Aorta (tissue), 5 donors: ENCODE data around the gene PROZ. TPM values are rescaled to one million over a fixed set of nuclear protein-coding genes. Genes with fewer than 3 reads are reported as not detected.

Experiments
- ATAC-seq: fragments of 200-7000 bp; cut with Tn5 transposase; one replicate; pipeline ENCODE4 v1.9.1; 2022; ENCODE audit warnings: moderate library complexity; ENCODE audit not compliant: low FRiP score
- DNase-seq, 2 donors: peaks; one replicate each; pipeline ENCODE4 v3.0.0-alpha.2; 2020
- H3K27ac ChIP-seq, 2 donors: one replicate each; pipeline ENCODE4 v1.5.1; 2013; ENCODE audit warnings: low read length in 2 of 2, mild to moderate bottlenecking in 2 of 2, moderate library complexity in 2 of 2, control low read depth in 1 of 2, inconsistent platforms in 1 of 2, low read depth in 1 of 2
- H3K27me3 ChIP-seq, 2 donors: one replicate each; pipeline ENCODE4 v1.6.1; 2013; ENCODE audit warnings: control low read depth in 1 of 2, low read length in 1 of 2, mild to moderate bottlenecking in 1 of 2, moderate library complexity in 1 of 2; ENCODE audit not compliant: insufficient read depth in 2 of 2, control insufficient read depth in 1 of 2
- H3K36me3 ChIP-seq, 2 donors: one replicate each; pipeline ENCODE4 v1.6.1; 2013; ENCODE audit warnings: control low read depth in 1 of 2, low read length in 1 of 2, mild to moderate bottlenecking in 1 of 2; ENCODE audit not compliant: insufficient read depth in 2 of 2, control insufficient read depth in 1 of 2
- H3K4me1 ChIP-seq, 2 donors: one replicate each; pipeline ENCODE4 v1.6.1; 2013; ENCODE audit warnings: low read length in 2 of 2, control low read depth in 1 of 2, mild to moderate bottlenecking in 1 of 2, moderate library complexity in 1 of 2; ENCODE audit not compliant: insufficient read depth in 2 of 2, control insufficient read depth in 1 of 2
- H3K4me3 ChIP-seq, 2 donors: one replicate each; pipeline ENCODE4 v1.5.1; 2013; ENCODE audit warnings: low read length in 2 of 2, control low read depth in 1 of 2, mild to moderate bottlenecking in 1 of 2
- H3K9me3 ChIP-seq: one replicate; pipeline ENCODE4 v1.6.1; 2013; ENCODE audit warnings: mild to moderate bottlenecking, low read length; ENCODE audit not compliant: control insufficient read depth
- WGBS, 2 donors: extraction: QIAGEN DNeasy Blood & Tissue Kit; methylation state at CpG; one replicate each; pipeline ENCODE4 v1.1.7; 2013; 5-methylcytosine and 5-hydroxymethylcytosine counted together
- intact Hi-C, 2 donors: fragments of 100-400 bp; cut with DNase I; formaldehyde crosslinking; loops; one replicate each; pipeline versions ENCODE4 v1.14.2 to v1.15.0; 2022
- polyA plus RNA-seq, 2 donors: library from polyadenylated mRNA; stranded (reverse); fragments of 200-250 nt; gene quantifications; one replicate each; pipeline ENCODE4 v1.2.3, GENCODE V29; 2013
- total RNA-seq, 2 donors: library from RNA; stranded (reverse); fragmentation: NEBNext Ultra II Directional; extraction: Animal tissue kit (Norgen Biotek cat#: 25700); gene quantifications; one replicate each; pipeline ENCODE4 v1.2.1, GENCODE V29; 2021
- donor health status: healthy with polysubstance abuse.
- donor health status: Bipolar disorder and iron deficiency.
- donor health status: DM: no; HTN: no; CAD: no.
- donor health status: DM: no; HTN: no; CAD: no.
- donor health status: DM: yes; HTN: yes; CAD: no.

Gene PROZ
- total and polyA plus RNA-seq, 4 donors: not detected

- no peaks in the 10 kb centered on the region for H3K4me1 ChIP-seq
- no peak overlapping the region for H3K4me3 ChIP-seq
- H3K27me3 ChIP-seq: no peaks in the 10 kb centered on the region
- ATAC-seq: no peak
- no peak overlapping the region for H3K27ac ChIP-seq
- 96 to 97% methylated on average over 16 to 19 of the region's 19 CpGs for WGBS, 2 donors
- no peaks in the 10 kb centered on the region for H3K9me3 ChIP-seq
- peak in 1 of 2 donors; percentile 70 for DNase-seq
- intact Hi-C loops: no loop called here
- H3K36me3 ChIP-seq: no peaks in the 10 kb centered on the region
Observed at GRCh38 chr13:113124211-113124970, 34.1 kb upstream of the PROZ start.

- ATAC-seq (no peak), DNase-seq (peak in 1 of 2 donors; percentile 57)
- intact Hi-C loops: no loop called here
- Histone ChIP-seq H3K4me1 (no peaks in the 10 kb centered on the region), H3K9me3 (no peaks in the 10 kb centered on the region), H3K27me3 (no peaks in the 10 kb centered on the region), H3K27ac (no peak overlapping the region), H3K4me3 (no peak overlapping the region), H3K36me3 (no peaks in the 10 kb centered on the region)
- 95 to 97% methylated on average over 19 of the region's 19 CpGs for WGBS, 2 donors
Observed at GRCh38 chr13:113125506-113126264, 32.8 kb upstream of the PROZ start.

GRCh38 chr13:113126265-113127150, 31.9 kb upstream of the PROZ start:
- Histone ChIP-seq H3K4me1 (no peaks in the 10 kb centered on the region), H3K9me3 (no peaks in the 10 kb centered on the region), H3K27me3 (no peaks in the 10 kb centered on the region), H3K27ac (no peak overlapping the region), H3K4me3 (no peak overlapping the region), H3K36me3 (no peaks in the 10 kb centered on the region)
- ATAC-seq (no peak), DNase-seq (peak in 1 of 2 donors; percentile 57)
- 88 to 89% methylated on average over 18 of the region's 18 CpGs for WGBS, 2 donors
- intact Hi-C loops: no loop called here

GRCh38 chr13:113129480-113129879, 29.0 kb upstream of the PROZ start:
- H3K4me3 ChIP-seq: no peak overlapping the region
- WGBS, 2 donors: 63 to 73% methylated on average over 25 to 27 of the region's 27 CpGs
- intact Hi-C loops: no loop called here

GRCh38 chr13:113129921-113130750, 28.3 kb upstream of the PROZ start:
- WGBS, 2 donors: 36% methylated on average over 59 to 60 of the region's 60 CpGs
- no peak overlapping the region for H3K27ac ChIP-seq
- H3K4me1 ChIP-seq: no peaks in the 10 kb centered on the region
- H3K4me3 ChIP-seq: no peak overlapping the region
- no peaks in the 10 kb centered on the region for H3K36me3 ChIP-seq
- no peaks in the 10 kb centered on the region for H3K27me3 ChIP-seq
- DNase-seq (peak; percentile 58 to 78), ATAC-seq (peak; percentile 33)
- no peaks in the 10 kb centered on the region for H3K9me3 ChIP-seq
- intact Hi-C loops: no loop called here

More at GRCh38 chr13:113129480-113129879, 29.0 kb upstream of the PROZ start:
- no peak for ATAC-seq
- Histone ChIP-seq H3K27ac (no peak overlapping the region), H3K27me3 (no peaks in the 10 kb centered on the region), H3K4me1 (no peaks in the 10 kb centered on the region), H3K9me3 (no peaks in the 10 kb centered on the region), H3K36me3 (no peaks in the 10 kb centered on the region)
- peak in 1 of 2 donors; percentile 72 for DNase-seq

- Histone ChIP-seq H3K4me1 (no peaks in the 10 kb centered on the region), H3K9me3 (no peaks in the 10 kb centered on the region), H3K36me3 (no peaks in the 10 kb centered on the region), H3K27ac (no peak overlapping the region), H3K4me3 (no peak overlapping the region), H3K27me3 (no peaks in the 10 kb centered on the region)
- DNase-seq (no peak), ATAC-seq (no peak)
- WGBS, 2 donors: 80 to 84% methylated on average over 2 of the region's 2 CpGs
- intact Hi-C loops: no loop called here
Observed at GRCh38 chr13:113135281-113135760, 23.1 kb upstream of the PROZ start.

- DNase-seq (no peak), ATAC-seq (no peak)
- Histone ChIP-seq H3K27ac (no peak overlapping the region), H3K36me3 (no peaks in the 10 kb centered on the region), H3K27me3 (no peaks in the 10 kb centered on the region), H3K4me3 (no peak overlapping the region), H3K9me3 (no peaks in the 10 kb centered on the region), H3K4me1 (no peaks in the 10 kb centered on the region)
- intact Hi-C loops: no loop called here
- 81 to 82% methylated on average over 11 of the region's 11 CpGs for WGBS, 2 donors
Observed at GRCh38 chr13:113137691-113138298, 20.7 kb upstream of the PROZ start.
